ENCODE measurements around the gene SLX4.

SLX4 gene

GRCh38 chr16:3597676-3598075 is 13.7 kb downstream of the SLX4 start:
- DNase-seq: no peak

GRCh38 chr16:3597226-3597625 is 14.2 kb downstream of the SLX4 start:
- no peak for DNase-seq

GRCh38 chr16:3596101-3596861 is 15.1 kb downstream of the SLX4 start:
- DNase-seq: no peak

- DNase-seq: no peak
These were observed 15.8 kb downstream of the SLX4 start for GRCh38 chr16:3595521-3596021.

- DNase-seq: no peak
These were observed 16.3 kb downstream of the SLX4 start for GRCh38 chr16:3595110-3595486.

- no peak for DNase-seq
These were observed 16.9 kb downstream of the SLX4 start for GRCh38 chr16:3594316-3595109.

GRCh38 chr16:3592559-3592958 is 18.8 kb downstream of the SLX4 start:
- DNase-seq: no peak

- no peak for DNase-seq
These were observed 19.4 kb downstream of the SLX4 start for GRCh38 chr16:3591991-3592390.

- DNase-seq: no peak
These were observed 20.0 kb downstream of the SLX4 start for GRCh38 chr16:3591436-3591803.

- no peak for DNase-seq
These were observed 20.5 kb downstream of the SLX4 start for GRCh38 chr16:3590736-3591435.

- no peak for DNase-seq
These were observed 21.3 kb downstream of the SLX4 start for GRCh38 chr16:3589991-3590701.

GRCh38 chr16:3589441-3589921 is 21.9 kb downstream of the SLX4 start:
- DNase-seq: no peak

- no peak for DNase-seq
These were observed 22.4 kb downstream of the SLX4 start for GRCh38 chr16:3589001-3589400.

GRCh38 chr16:3587547-3588110 is 23.8 kb downstream of the SLX4 start:
- no peak for DNase-seq

- no peak for DNase-seq
These were observed 27.0 kb downstream of the SLX4 start for GRCh38 chr16:3584412-3584811.

GRCh38 chr16:3583303-3584038 is 27.9 kb downstream of the SLX4 start:
- DNase-seq: no peak

- DNase-seq: no peak
These were observed 28.9 kb downstream of the SLX4 start for GRCh38 chr16:3582276-3583165.

- no peak for DNase-seq
These were observed 30.0 kb downstream of the SLX4 start for GRCh38 chr16:3581392-3581791.

- no peak for DNase-seq
These were observed 30.7 kb downstream of the SLX4 start for GRCh38 chr16:3580686-3581085.

- DNase-seq: no peak
These were observed 31.2 kb downstream of the SLX4 start for GRCh38 chr16:3580251-3580651.

- DNase-seq: no peak
These were observed 31.6 kb downstream of the SLX4 start for GRCh38 chr16:3579776-3580175.
